NCI-H187 (cell line): ENCODE results near the gene PXN.
"Not testable (repeated sequence)": the region's sequence is repeated elsewhere in the genome, so short reads cannot be mapped to it uniquely, and the experiment has no call there.

Experiments used
- DNase-seq, 2 experiments: peaks; one replicate each; lab custom pipeline; 2025; lab: John Stamatoyannopoulos, UW

PXN gene

GRCh38 chr12:120241561-120242274 lies 23.8 kb downstream of the PXN start:
- no peak for DNase-seq

GRCh38 chr12:120240495-120240833 lies 25.1 kb downstream of the PXN start:
- DNase-seq: no peak

GRCh38 chr12:120239776-120240494 lies 25.6 kb downstream of the PXN start:
- no peak for DNase-seq

GRCh38 chr12:120238839-120239445 lies 26.6 kb downstream of the PXN start:
- DNase-seq: no peak

GRCh38 chr12:120238217-120238616 lies 27.3 kb downstream of the PXN start:
- no peak for DNase-seq

- no peak for DNase-seq
Observed at GRCh38 chr12:120237360-120238171, 28.0 kb downstream of the PXN start.

- DNase-seq: not testable (repeated sequence)
Observed at GRCh38 chr12:120236809-120237208, 28.7 kb downstream of the PXN start.

GRCh38 chr12:120235369-120236323 lies 29.9 kb downstream of the PXN start:
- DNase-seq: no peak

GRCh38 chr12:120234643-120235368 lies 30.7 kb downstream of the PXN start:
- peak; percentile 45 to 77 for DNase-seq

- no peak for DNase-seq
Observed at GRCh38 chr12:120231316-120232011, 34.1 kb downstream of the PXN start.

GRCh38 chr12:120230974-120231315 lies 34.6 kb downstream of the PXN start:
- DNase-seq: no peak

GRCh38 chr12:120230326-120230973 lies 35.1 kb downstream of the PXN start:
- no peak for DNase-seq

- DNase-seq: no peak
Observed at GRCh38 chr12:120229487-120230325, 35.8 kb downstream of the PXN start.

- no peak for DNase-seq
Observed at GRCh38 chr12:120229071-120229486, 36.5 kb downstream of the PXN start.

GRCh38 chr12:120228291-120229070 lies 37.0 kb downstream of the PXN start:
- DNase-seq: peak; percentile 37 to 78

- no peak for DNase-seq
Observed at GRCh38 chr12:120228041-120228290, 37.6 kb downstream of the PXN start.

- no peak for DNase-seq
Observed at GRCh38 chr12:120227233-120228040, 38.1 kb downstream of the PXN start.
